OCI-LY1 (cell line): ENCODE data around the gene MRC2.

Experiments used
- H2AFZ ChIP-seq: fragments of 200-600 bp; sonication (generic), shearing (Covaris generic); 2 replicates; pipeline ENCODE4 v1.6.0; 2014; ENCODE audit warnings: antibody characterized with exemption, mild to moderate bottlenecking, low read length
- H3F3A ChIP-seq: fragments of 200-600 bp; sonication (generic), shearing (Covaris generic); 2 replicates; pipeline ENCODE4 v1.6.0; 2014; ENCODE audit warnings: mild to moderate bottlenecking, antibody characterized with exemption, low read length, moderate library complexity; ENCODE audit not compliant: insufficient read depth
- H3K27ac ChIP-seq: fragments of 200-600 bp; sonication (generic); 2 replicates; pipeline ENCODE4 v1.5.1; 2014; ENCODE audit warnings: low read length, mixed run types, mild to moderate bottlenecking, low read depth; ENCODE audit not compliant: poor library complexity, severe bottlenecking
- H3K27me3 ChIP-seq: fragments of 200-600 bp; sonication (generic); 2 replicates; pipeline ENCODE4 v1.6.0; 2014; ENCODE audit warnings: antibody characterized with exemption, mild to moderate bottlenecking, low read length, moderate library complexity; ENCODE audit not compliant: insufficient read depth
- H3K36me3 ChIP-seq: fragments of 200-600 bp; sonication (generic); 2 replicates; pipeline ENCODE4 v1.6.1; 2014; ENCODE audit warnings: mild to moderate bottlenecking, antibody characterized with exemption, low read length, moderate library complexity, mixed read lengths; ENCODE audit not compliant: insufficient read depth
- H3K4me1 ChIP-seq: fragments of 200-600 bp; sonication (generic); 2 replicates; pipeline ENCODE4 v1.5.1; 2014; ENCODE audit warnings: mild to moderate bottlenecking, low read length, moderate library complexity; ENCODE audit not compliant: insufficient read depth, severe bottlenecking
- H3K4me2 ChIP-seq: fragments of 200-600 bp; sonication (generic), shearing (Covaris generic); 2 replicates; pipeline ENCODE4 v1.6.1; 2014; ENCODE audit warnings: low read length
- H3K4me3 ChIP-seq: fragments of 200-600 bp; sonication (generic); 2 replicates; pipeline ENCODE4 v1.5.1; 2014; ENCODE audit warnings: low read length, low read depth, mild to moderate bottlenecking, mixed read lengths; ENCODE audit not compliant: poor library complexity, severe bottlenecking
- H3K79me2 ChIP-seq: fragments of 200-600 bp; shearing (Covaris generic); 2 replicates; pipeline ENCODE4 v1.6.1; 2016; ENCODE audit warnings: mixed run types, low read length, mixed read lengths; ENCODE audit not compliant: insufficient read depth
- H3K9ac ChIP-seq: fragments of 200-600 bp; sonication (generic), shearing (Covaris generic); 2 replicates; pipeline ENCODE4 v1.6.1; 2014; ENCODE audit warnings: mild to moderate bottlenecking, low read length, mixed read lengths
- H3K9me2 ChIP-seq: fragments of 200-600 bp; sonication (generic), shearing (Covaris generic); 2 replicates; pipeline ENCODE4 v1.6.1; 2014; ENCODE audit warnings: low read depth, mild to moderate bottlenecking, low read length, mixed read lengths
- H3K9me3 ChIP-seq: fragments of 200-600 bp; shearing (Covaris generic); 2 replicates; pipeline ENCODE4 v1.6.1; 2014; ENCODE audit warnings: low read length, mixed read lengths
- H4K20me1 ChIP-seq: fragments of 200-600 bp; sonication (generic), shearing (Covaris generic); 2 replicates; pipeline ENCODE4 v1.6.0; 2016; ENCODE audit warnings: mild to moderate bottlenecking, low read length; ENCODE audit not compliant: insufficient read depth
- CTCF ChIP-seq: fragments of 200-600 bp; sonication (generic), shearing (Covaris generic); IDR thresholded peaks from 2 replicates; pipeline ENCODE4 v1.5.1; 2017; ENCODE audit warnings: mild to moderate bottlenecking, antibody characterized with exemption, low read length, moderate library complexity, mixed read lengths
- EZH2 ChIP-seq: fragments of 200-600 bp; sonication (generic), shearing (Covaris generic); IDR thresholded peaks from 2 replicates; pipeline ENCODE4 v1.8.0; 2017; ENCODE audit warnings: borderline replicate concordance, mixed run types, mild to moderate bottlenecking, antibody characterized with exemption, low read length, moderate library complexity, mixed read lengths

MRC2 gene

GRCh38 chr17:62741290-62741689 is 113.8 kb downstream of the MRC2 start:
- Histone ChIP-seq H3K9me3 (no peaks in the 10 kb centered on the region), H3K27me3 (0 out of 2 replicates have a peak, but pooled peaks cover 5% of the 10 kb centered on the region), H2AFZ (no peak overlapping the region), H3K79me2 (no peaks in the 10 kb centered on the region), H3K4me2 (no peak overlapping the region), H4K20me1 (no peaks in the 10 kb centered on the region), H3K4me1 (no peaks in the 10 kb centered on the region), H3K4me3 (no peak overlapping the region), H3K36me3 (no peaks in the 10 kb centered on the region), H3K9ac (no peak overlapping the region), H3K9me2 (no peaks in the 10 kb centered on the region), H3K27ac (no peak overlapping the region), H3F3A (no peaks in the 10 kb centered on the region)
- no peak for TF ChIP-seq CTCF
- no peak for TF ChIP-seq EZH2
